Stimulated activated CD8-positive, alpha-beta memory T cell treated with anti-CD3 and anti-CD28 coated beads, Interleukin-12 subunit alpha, Interleukin-12 subunit beta, amount 100 ng/mL, for 24 hours (primary cell): Measurements from ENCODE around the gene MAPK1IP1L.

Source experiments
- DNase-seq: peaks from one replicate; pipeline ENCODE4 v3.0.0-alpha.2; 2020; ENCODE audit errors: extremely low read depth

MAPK1IP1L gene

GRCh38 chr14:55094292-55095157, 43.1 kb downstream of the MAPK1IP1L start:
- no peak for DNase-seq

GRCh38 chr14:55097881-55098560, 46.6 kb downstream of the MAPK1IP1L start:
- peak; percentile 21 for DNase-seq

- no peak for DNase-seq
These were observed 47.1 kb downstream of the MAPK1IP1L start for GRCh38 chr14:55098561-55098898.

GRCh38 chr14:55099756-55100155, 48.3 kb downstream of the MAPK1IP1L start:
- no peak for DNase-seq

GRCh38 chr14:55101698-55102097, 50.3 kb downstream of the MAPK1IP1L start:
- DNase-seq: no peak

- DNase-seq: peak; percentile 14
These were observed 50.7 kb downstream of the MAPK1IP1L start for GRCh38 chr14:55102141-55102621.

GRCh38 chr14:55103005-55103640, 51.7 kb downstream of the MAPK1IP1L start:
- no peak for DNase-seq

- DNase-seq: no peak
These were observed 52.8 kb downstream of the MAPK1IP1L start for GRCh38 chr14:55103971-55104954.

GRCh38 chr14:55105991-55106390, 54.5 kb downstream of the MAPK1IP1L start:
- DNase-seq: no peak

- DNase-seq: no peak
These were observed 56.5 kb downstream of the MAPK1IP1L start for GRCh38 chr14:55107766-55108554.

- DNase-seq: no peak
These were observed 58.4 kb downstream of the MAPK1IP1L start for GRCh38 chr14:55109836-55110235.

GRCh38 chr14:55111122-55111708, 59.8 kb downstream of the MAPK1IP1L start:
- DNase-seq: no peak

GRCh38 chr14:55114720-55115119, 63.3 kb downstream of the MAPK1IP1L start:
- DNase-seq: no peak

- no peak for DNase-seq
These were observed 64.0 kb downstream of the MAPK1IP1L start for GRCh38 chr14:55115460-55115859.

- DNase-seq: no peak
These were observed 64.4 kb downstream of the MAPK1IP1L start for GRCh38 chr14:55115861-55116245.

GRCh38 chr14:55116246-55117030, 65.0 kb downstream of the MAPK1IP1L start:
- DNase-seq: no peak

- no peak for DNase-seq
These were observed 66.5 kb downstream of the MAPK1IP1L start for GRCh38 chr14:55117803-55118441.

- no peak for DNase-seq
These were observed 67.3 kb downstream of the MAPK1IP1L start for GRCh38 chr14:55118761-55119160.
